Measurements from ENCODE around the gene SYTL4.

SYTL4 gene

DNA sequence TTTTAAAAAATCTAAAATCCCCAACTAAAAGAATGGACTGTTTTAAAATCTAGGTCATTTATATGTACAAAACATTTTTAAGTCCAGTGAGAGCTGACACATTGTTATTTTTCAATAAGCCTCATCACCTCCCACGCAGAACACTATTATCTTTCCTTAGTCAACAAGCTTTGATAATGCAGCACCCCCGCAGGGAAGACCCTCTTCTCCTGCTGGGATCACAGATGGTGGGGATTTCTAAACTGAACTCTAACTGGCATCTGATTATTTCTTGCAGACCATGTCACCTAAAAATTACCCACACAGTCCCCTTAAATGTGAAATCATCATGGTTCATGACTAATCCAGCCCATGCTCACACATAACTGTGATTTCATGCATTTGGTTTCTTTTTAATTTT, 11.6 kb downstream of the SYTL4 start:
- Histone ChIP-seq H3K4me3 (ENCODE audit: low read length) (no peak overlapping the region), H3K9me3 (ENCODE audit: insufficient read depth, low read length) (no peaks in the 10 kb centered on the region), H3K9ac (ENCODE audit: low read length) (no peak overlapping the region), H3K27me3 (ENCODE audit: low read depth, low read length) (no peaks in the 10 kb centered on the region), H3K27ac (ENCODE audit: low read length) (no peak overlapping the region), H3K4me2 (ENCODE audit: low read length) (no peak overlapping the region), H3K36me3 (replicated peaks; ENCODE audit: low read depth, low read length) (no peaks in the 10 kb centered on the region), H4K20me1 (ENCODE audit: insufficient read depth, low read length) (no peaks in the 10 kb centered on the region), H2AFZ (ENCODE audit: low read depth, low read length) (no peak overlapping the region), H3K79me2 (ENCODE audit: low read length) (no peaks in the 10 kb centered on the region), H3K4me1 (ENCODE audit: low read length) (no peaks in the 10 kb centered on the region)
- TF ChIP-seq EZH2phosphoT487 (IDR thresholded peaks at IDR 0.05; ENCODE audit: low read depth) (no peak), CTCF (IDR thresholded peaks at IDR 0.05; ENCODE audit: low read depth, low read length) (no peak)

- Histone ChIP-seq H3K79me2 (ENCODE audit: low read length) (no peaks in the 10 kb centered on the region), H3K27me3 (ENCODE audit: low read depth, low read length) (no peaks in the 10 kb centered on the region), H3K9me3 (ENCODE audit: insufficient read depth, low read length) (no peaks in the 10 kb centered on the region), H3K27ac (ENCODE audit: low read length) (no peak overlapping the region), H2AFZ (ENCODE audit: low read depth, low read length) (no peak overlapping the region), H3K4me2 (ENCODE audit: low read length) (no peak overlapping the region), H3K4me3 (ENCODE audit: low read length) (no peak overlapping the region), H3K9ac (ENCODE audit: low read length) (no peak overlapping the region), H4K20me1 (ENCODE audit: insufficient read depth, low read length) (no peaks in the 10 kb centered on the region), H3K36me3 (replicated peaks; ENCODE audit: low read depth, low read length) (no peaks in the 10 kb centered on the region), H3K4me1 (ENCODE audit: low read length) (no peaks in the 10 kb centered on the region)
- no peak for TF ChIP-seq EZH2phosphoT487 (IDR thresholded peaks at IDR 0.05; ENCODE audit: low read depth)
- no peak for TF ChIP-seq CTCF (IDR thresholded peaks at IDR 0.05; ENCODE audit: low read depth, low read length)
Measured at GRCh38 chrX:100719139-100719538, 12.8 kb downstream of the SYTL4 start.

GRCh38 chrX:100717363-100717762, 14.6 kb downstream of the SYTL4 start:
- TF ChIP-seq CTCF (IDR thresholded peaks at IDR 0.05; ENCODE audit: low read depth, low read length) (no peak), EZH2phosphoT487 (IDR thresholded peaks at IDR 0.05; ENCODE audit: low read depth) (no peak)
- Histone ChIP-seq H3K27me3 (ENCODE audit: low read depth, low read length) (no peaks in the 10 kb centered on the region), H4K20me1 (ENCODE audit: insufficient read depth, low read length) (no peaks in the 10 kb centered on the region)

GRCh38 chrX:100710816-100711215, 21.1 kb downstream of the SYTL4 start:
- Histone ChIP-seq H3K27ac (ENCODE audit: low read length) (no peak overlapping the region), H3K4me1 (ENCODE audit: low read length) (peaks cover 6% of the 10 kb centered on the region), H4K20me1 (ENCODE audit: insufficient read depth, low read length) (no peaks in the 10 kb centered on the region), H3K9me3 (ENCODE audit: insufficient read depth, low read length) (no peaks in the 10 kb centered on the region), H3K4me3 (ENCODE audit: low read length) (no peak overlapping the region), H3K27me3 (ENCODE audit: low read depth, low read length) (peaks cover 5% of the 10 kb centered on the region; the same call in 1 of the 2 replicates), H3K4me2 (ENCODE audit: low read length) (no peak overlapping the region), H3K79me2 (ENCODE audit: low read length) (no peaks in the 10 kb centered on the region), H3K36me3 (replicated peaks; ENCODE audit: low read depth, low read length) (no peaks in the 10 kb centered on the region), H3K9ac (ENCODE audit: low read length) (no peak overlapping the region), H2AFZ (ENCODE audit: low read depth, low read length) (no peak overlapping the region)
- TF ChIP-seq CTCF (IDR thresholded peaks at IDR 0.05; ENCODE audit: low read depth, low read length): no peak
- TF ChIP-seq EZH2phosphoT487 (IDR thresholded peaks at IDR 0.05; ENCODE audit: low read depth): no peak

More at GRCh38 chrX:100717363-100717762, 14.6 kb downstream of the SYTL4 start:
- H3K9me3 ChIP-seq (ENCODE audit: insufficient read depth, low read length): no peaks in the 10 kb centered on the region
- no peaks in the 10 kb centered on the region for H3K36me3 ChIP-seq (replicated peaks; ENCODE audit: low read depth, low read length)
- H3K4me2 ChIP-seq (ENCODE audit: low read length): no peak overlapping the region
- H3K4me1 ChIP-seq (ENCODE audit: low read length): no peaks in the 10 kb centered on the region
- no peak overlapping the region for H3K4me3 ChIP-seq (ENCODE audit: low read length)
- no peaks in the 10 kb centered on the region for H3K79me2 ChIP-seq (ENCODE audit: low read length)
- H3K27ac ChIP-seq (ENCODE audit: low read length): no peak overlapping the region
- no peak overlapping the region for H3K9ac ChIP-seq (ENCODE audit: low read length)
- H2AFZ ChIP-seq (ENCODE audit: low read depth, low read length): no peak overlapping the region
